VCaP (cell line): ENCODE data around the gene PCDH17.

ENCODE experiments used
- H3K27ac ChIP-seq: fragments of 450-650 bp; 2 replicates; pipeline ENCODE4 v1.5.1; 2017
- CTCF ChIP-seq: fragments of 450-650 bp; conservative IDR thresholded peaks from 2 replicates; pipeline ENCODE4 v1.5.1; 2017; ENCODE audit warnings: mild to moderate bottlenecking, moderate library complexity

The PCDH17 gene

GRCh38 chr13:57666131-57666953, 34.8 kb downstream of the PCDH17 start:
- H3K27ac ChIP-seq = no peak overlapping the region
- no peak for TF ChIP-seq CTCF

- no peak overlapping the region for H3K27ac ChIP-seq
- no peak for TF ChIP-seq CTCF
These were observed 40.6 kb downstream of the PCDH17 start for GRCh38 chr13:57672168-57672567.

GRCh38 chr13:57673197-57673596, 41.7 kb downstream of the PCDH17 start:
- no peak for TF ChIP-seq CTCF
- no peak overlapping the region for H3K27ac ChIP-seq

- TF ChIP-seq CTCF = no peak
- H3K27ac ChIP-seq = no peak overlapping the region
These were observed 44.0 kb downstream of the PCDH17 start for GRCh38 chr13:57675526-57675925.

- H3K27ac ChIP-seq = no peak overlapping the region
- no peak for TF ChIP-seq CTCF
These were observed 49.1 kb downstream of the PCDH17 start for GRCh38 chr13:57680609-57681008.

GRCh38 chr13:57682128-57682716, 50.7 kb downstream of the PCDH17 start:
- no peak for TF ChIP-seq CTCF
- H3K27ac ChIP-seq = no peak overlapping the region

GRCh38 chr13:57698851-57699250, 67.3 kb downstream of the PCDH17 start:
- no peak for TF ChIP-seq CTCF

More at GRCh38 chr13:57698851-57699250, 67.3 kb downstream of the PCDH17 start:
- no peak overlapping the region for H3K27ac ChIP-seq
